ENCODE results near the gene NRSN2. TPM values are rescaled to one million over a fixed set of nuclear protein-coding genes. Genes with fewer than 3 reads are reported as not detected.
"Not testable (repeated sequence)": the region's sequence is repeated elsewhere in the genome, so short reads cannot be mapped to it uniquely, and the experiment has no call there.

Gene NRSN2
- polyA plus RNA-seq, 1 donor, result 46.5 TPM

DNA sequence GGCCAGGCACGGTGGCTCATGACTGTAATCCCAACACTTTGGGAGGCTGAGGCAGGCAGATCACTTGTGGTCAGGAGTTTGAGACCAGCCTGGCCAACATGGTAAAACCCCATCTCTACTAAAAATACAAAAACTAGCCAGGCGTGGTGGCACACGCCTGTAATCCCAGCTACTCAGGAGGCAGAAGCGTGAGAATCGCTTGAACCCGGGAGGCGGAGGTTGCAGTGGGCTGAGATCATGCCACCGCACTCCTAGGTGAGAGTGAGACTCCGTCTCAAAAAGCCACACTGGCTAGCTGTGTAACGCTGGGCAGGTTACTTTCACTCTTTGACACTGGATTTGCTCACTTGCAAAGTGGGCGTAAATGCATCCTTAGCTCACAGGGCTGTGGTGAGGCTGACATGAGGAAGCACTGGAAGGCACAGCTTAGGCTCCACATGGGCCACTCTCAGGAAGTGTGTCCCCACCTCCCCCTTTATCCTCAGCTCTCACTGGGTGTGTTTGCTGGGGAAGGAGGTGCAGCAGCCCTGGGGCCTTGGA, 25.7 kb downstream of the NRSN2 start:
- not testable (repeated sequence) for DNase-seq

- DNase-seq, result no peak
These were observed 26.4 kb downstream of the NRSN2 start for GRCh38 chr20:373171-373890.

- no peak for DNase-seq
These were observed 28.5 kb downstream of the NRSN2 start for GRCh38 chr20:375265-375889.

DNA sequence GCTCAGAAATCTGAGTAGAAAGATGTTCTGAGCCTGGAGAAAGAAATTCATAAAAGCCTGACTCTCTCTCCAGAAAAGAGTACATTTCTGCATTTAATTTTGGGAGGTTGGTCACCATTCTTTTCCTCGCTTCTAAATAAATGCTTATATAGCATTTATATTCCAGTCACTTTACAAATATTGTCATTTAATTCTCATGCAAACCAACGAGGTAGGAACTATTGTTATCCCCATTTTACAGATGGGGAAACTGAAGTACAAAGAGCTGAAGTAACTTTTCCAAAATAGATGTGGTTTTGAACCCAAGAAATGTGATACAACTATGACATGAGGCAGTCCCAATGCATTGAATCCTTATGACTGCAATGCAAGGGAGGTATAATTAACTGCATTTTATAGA, 29.2 kb downstream of the NRSN2 start:
- DNase-seq, result no peak

DNA sequence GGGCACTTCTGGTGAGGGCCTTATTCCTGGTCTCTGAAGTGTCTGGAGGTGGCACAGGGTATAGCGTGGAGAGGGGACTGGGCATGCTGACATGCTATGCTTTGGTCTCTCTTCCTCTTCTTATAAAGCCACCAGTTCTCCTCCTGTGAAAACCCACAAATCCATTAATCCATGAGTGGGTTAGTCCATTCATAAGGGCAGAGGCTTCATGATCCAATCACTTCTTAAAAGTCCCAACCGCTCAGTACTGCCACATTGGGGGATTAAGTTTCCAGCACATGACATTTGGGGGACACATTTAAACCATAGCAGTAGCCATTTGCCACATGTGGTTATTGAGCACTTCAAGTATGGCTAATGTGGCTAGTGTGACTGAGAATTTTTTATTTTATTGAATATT, 29.8 kb downstream of the NRSN2 start:
- DNase-seq, result no peak

DNA sequence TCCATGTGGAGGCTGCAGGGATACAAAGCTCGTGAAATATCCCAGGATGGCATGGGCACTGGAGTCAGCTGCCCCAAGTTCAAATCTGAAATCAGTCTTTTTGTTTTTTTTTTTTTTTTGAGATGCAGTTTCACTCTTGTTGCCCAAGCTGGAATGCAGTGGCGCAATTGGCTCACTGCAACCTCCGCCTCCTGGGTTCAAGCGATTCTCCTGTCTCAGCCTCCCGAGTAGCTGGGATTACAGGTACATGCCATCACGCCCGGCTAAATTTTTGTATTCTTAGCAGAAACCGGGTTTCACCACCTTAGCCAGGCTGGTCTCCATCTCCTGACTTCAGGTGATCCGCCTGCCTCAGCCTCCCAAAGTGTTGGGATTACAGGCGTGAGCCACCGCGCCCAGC, 30.7 kb downstream of the NRSN2 start:
- not testable (repeated sequence) for DNase-seq

DNA sequence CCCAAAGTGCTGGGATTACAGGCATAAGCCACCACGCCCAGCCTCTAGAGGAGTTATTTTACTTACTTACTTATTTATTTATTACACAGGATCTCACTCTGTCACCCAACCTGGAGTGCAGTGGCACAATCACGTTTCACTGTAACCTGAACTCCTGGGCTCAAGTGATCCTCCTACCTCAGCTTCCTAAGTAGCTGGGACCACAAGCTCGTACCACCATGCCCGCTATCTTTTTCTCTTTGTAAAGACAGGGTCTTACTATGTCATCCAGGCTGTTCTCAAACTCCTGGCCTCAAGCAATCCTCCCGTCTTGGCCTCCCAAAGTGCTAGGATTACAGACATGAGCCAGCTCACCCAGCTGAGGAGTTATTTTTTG, 32.0 kb downstream of the NRSN2 start:
- no peak for DNase-seq

GRCh38 chr20:380763-381580, 34.1 kb downstream of the NRSN2 start:
- DNase-seq, result no peak

DNA sequence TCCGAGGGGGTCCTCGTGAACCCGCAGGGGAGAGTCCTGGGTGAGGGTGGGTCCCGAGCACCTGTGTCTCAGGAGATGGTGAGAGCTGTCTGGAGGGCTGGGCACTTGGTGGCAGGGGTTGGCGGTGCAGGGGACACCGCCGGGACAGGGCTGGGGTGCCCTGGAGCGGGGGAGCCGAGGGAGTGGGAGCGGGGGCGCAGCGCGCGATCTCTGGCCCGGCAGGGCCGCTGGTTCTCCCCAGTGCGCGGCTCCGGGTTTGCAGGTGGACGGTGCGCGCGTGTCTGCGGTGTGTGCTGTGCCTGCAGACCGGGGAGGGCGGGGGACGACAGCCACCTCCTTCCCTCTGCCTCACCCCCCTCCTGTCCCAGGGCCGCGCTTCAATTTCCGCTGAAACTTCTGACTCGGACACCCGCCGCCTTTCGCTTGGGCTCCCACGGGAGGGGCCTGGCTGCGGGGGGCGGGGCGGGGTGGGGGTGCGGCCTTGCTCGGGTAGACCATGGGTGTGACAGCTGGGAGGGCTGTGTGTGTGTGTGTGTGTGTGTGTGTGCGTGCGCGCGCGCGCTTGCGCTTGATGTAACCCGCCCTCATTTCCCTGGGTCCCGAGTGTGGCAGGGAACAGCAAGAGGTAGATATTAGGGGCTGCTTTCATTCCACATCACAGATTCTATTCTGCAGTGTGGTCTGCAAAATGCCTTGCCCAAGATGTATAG, 34.8 kb downstream of the NRSN2 start:
- no peak for DNase-seq

GRCh38 chr20:382291-383115, 35.6 kb downstream of the NRSN2 start:
- no peak for DNase-seq

- no peak for DNase-seq
These were observed 37.0 kb downstream of the NRSN2 start for GRCh38 chr20:383889-384288.

- no peak for DNase-seq
These were observed 37.8 kb downstream of the NRSN2 start for GRCh38 chr20:384723-385122.

GRCh38 chr20:385448-385847, 38.5 kb downstream of the NRSN2 start:
- no peak for DNase-seq

GRCh38 chr20:386634-387033, 39.7 kb downstream of the NRSN2 start:
- DNase-seq, result not testable (repeated sequence)

- no peak for DNase-seq
These were observed 40.6 kb downstream of the NRSN2 start for GRCh38 chr20:387520-387919.

DNA sequence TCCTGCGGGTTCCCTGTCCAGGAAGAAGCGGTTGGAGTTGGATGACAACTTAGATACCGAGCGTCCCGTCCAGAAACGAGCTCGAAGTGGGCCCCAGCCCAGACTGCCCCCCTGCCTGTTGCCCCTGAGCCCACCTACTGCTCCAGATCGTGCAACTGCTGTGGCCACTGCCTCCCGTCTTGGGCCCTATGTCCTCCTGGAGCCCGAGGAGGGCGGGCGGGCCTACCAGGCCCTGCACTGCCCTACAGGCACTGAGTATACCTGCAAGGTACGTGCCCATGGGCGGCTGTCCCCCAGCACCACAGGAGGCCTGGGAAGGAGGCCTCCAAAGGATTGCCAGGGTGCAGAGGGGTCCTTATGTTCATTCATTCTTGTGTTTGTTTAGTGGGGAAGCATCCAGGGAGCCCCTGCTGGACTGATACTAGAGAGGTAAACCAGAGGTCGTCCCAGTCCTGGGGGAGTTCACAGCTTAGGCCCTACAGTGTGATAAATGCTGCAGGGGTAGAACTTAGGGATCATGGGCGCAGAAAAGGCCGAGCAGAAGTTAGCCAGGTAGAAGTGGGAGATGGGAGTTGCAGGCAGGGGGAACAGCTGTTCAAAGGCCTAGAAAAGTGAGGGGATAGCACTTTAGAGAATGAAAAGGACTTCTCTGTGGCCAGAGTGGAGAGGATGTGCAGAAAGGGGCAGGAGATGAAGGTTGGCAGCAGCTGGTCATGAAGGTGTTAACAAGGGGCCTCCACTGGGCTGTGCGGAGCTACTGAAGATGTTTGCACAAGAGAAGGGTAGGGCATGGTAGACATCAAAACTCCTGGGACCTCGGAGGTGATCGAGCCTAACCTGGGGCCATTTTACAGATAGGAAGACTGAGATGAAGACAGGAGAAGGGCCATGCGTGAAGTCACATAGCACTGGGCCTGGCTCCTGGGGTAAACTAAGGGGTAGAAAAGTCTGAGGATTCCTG, 41.4 kb downstream of the NRSN2 start:
- DNase-seq, result no peak

DNA sequence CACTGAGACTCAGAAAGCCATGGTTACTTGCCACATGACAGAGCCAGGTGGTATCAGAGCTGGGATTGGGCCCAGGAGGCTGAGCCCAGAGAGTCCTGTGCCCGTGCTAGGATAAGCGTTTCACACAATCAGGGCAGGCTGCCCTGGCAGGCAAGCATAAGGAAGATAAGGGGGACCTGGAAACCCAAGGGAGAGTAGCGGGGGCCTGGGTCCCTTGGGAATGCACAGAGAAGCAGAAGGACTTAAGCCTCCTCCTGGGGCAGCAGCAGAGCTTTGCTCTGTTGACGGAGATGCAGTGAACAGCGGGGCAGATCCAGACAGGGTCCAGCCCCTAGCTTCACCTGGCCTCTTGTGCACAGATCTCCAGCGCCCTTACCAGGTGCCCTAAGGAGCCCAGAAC, 42.3 kb downstream of the NRSN2 start:
- DNase-seq, result no peak

- no peak for DNase-seq
These were observed 44.3 kb downstream of the NRSN2 start for GRCh38 chr20:391041-391711.

DNA sequence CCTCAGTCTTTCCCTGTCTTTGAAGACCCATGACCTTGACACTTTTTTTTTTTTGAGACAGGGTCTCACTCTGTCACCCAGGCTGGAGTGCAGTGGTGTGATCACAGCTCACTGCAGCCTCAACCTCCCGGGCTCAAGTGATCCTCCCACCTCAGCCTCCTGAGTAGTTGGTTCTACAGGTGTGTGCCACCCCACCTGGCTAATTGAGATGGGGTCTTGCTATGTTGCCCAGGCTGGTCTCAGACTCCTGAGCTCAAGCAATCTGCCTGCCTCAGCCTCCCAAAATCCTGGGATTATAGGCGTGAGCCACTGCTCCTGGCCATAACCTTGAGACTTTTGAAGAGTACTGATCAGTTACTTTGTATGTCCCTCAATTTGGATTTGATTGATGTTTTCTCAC, 46.4 kb downstream of the NRSN2 start:
- DNase-seq, result not testable (repeated sequence)

GRCh38 chr20:396252-396618, 49.3 kb downstream of the NRSN2 start:
- no peak for DNase-seq

Data from left kidney (tissue), 2 donors.